Measurements from ENCODE around the gene CCDC157.
"Not testable (repeated sequence)": the region's sequence is repeated elsewhere in the genome, so short reads cannot be mapped to it uniquely, and the experiment has no call there.

CCDC157 gene

GRCh38 chr22:30335236-30335635 lies 21.6 kb upstream of the CCDC157 start:
- no peak overlapping the region for H3K4me2 ChIP-seq (ENCODE audit: low read length)
- H3K27me3 ChIP-seq (ENCODE audit: insufficient read depth, low read length, poor library complexity) = no peaks in the 10 kb centered on the region
- no peaks in the 10 kb centered on the region for H3K4me1 ChIP-seq (ENCODE audit: control insufficient read depth, low read depth, low read length)
- no peaks in the 10 kb centered on the region for H3K79me2 ChIP-seq (ENCODE audit: control insufficient read depth, insufficient read depth, low read length)
- no peak overlapping the region for H3K4ac ChIP-seq (ENCODE audit: low read depth, low read length)
- H3K79me1 ChIP-seq (ENCODE audit: low read length) = no peaks in the 10 kb centered on the region
- H3K9ac ChIP-seq (ENCODE audit: low read length) = no peak overlapping the region
- H3K36me3 ChIP-seq (ENCODE audit: control insufficient read depth, insufficient read depth, low read length) = peaks cover 38% of the 10 kb centered on the region
- H3K56ac ChIP-seq (ENCODE audit: low read length) = no peak overlapping the region
- H3K4me3 ChIP-seq (ENCODE audit: low read length) = no peak overlapping the region
- no peak overlapping the region for H2BK120ac ChIP-seq (ENCODE audit: low read depth, low read length)
- no peak overlapping the region for H4K8ac ChIP-seq (ENCODE audit: low read depth, low read length)
- DNase-seq = no peak
- no peak overlapping the region for H4K5ac ChIP-seq (ENCODE audit: low read length)
- no peak overlapping the region for H2AK5ac ChIP-seq (ENCODE audit: low read length)
- H3K23ac ChIP-seq (ENCODE audit: low read length) = no peak overlapping the region
- WGBS (ENCODE audit: extremely low coverage, insufficient coverage, low lambda C conversion rate) = no CpG with 5 or more reads among the region's 1 CpG
- no peak overlapping the region for H3K27ac ChIP-seq (ENCODE audit: low read depth, low read length)
- no peak overlapping the region for H3K18ac ChIP-seq (ENCODE audit: low read length)
- H2BK15ac ChIP-seq (replicated peaks; ENCODE audit: low read depth) = no peak overlapping the region
- no peak overlapping the region for H2BK5ac ChIP-seq (ENCODE audit: low read length)

- H3K4me2 ChIP-seq (ENCODE audit: low read length) = no peak overlapping the region
- no peaks in the 10 kb centered on the region for H3K4me1 ChIP-seq (ENCODE audit: control insufficient read depth, low read depth, low read length)
- WGBS (ENCODE audit: extremely low coverage, insufficient coverage, low lambda C conversion rate) = no CpG with 5 or more reads among the region's 4 CpGs
- H3K79me1 ChIP-seq (ENCODE audit: low read length) = no peaks in the 10 kb centered on the region
- no peak overlapping the region for H3K27ac ChIP-seq (ENCODE audit: low read depth, low read length)
- no peak overlapping the region for H2BK5ac ChIP-seq (ENCODE audit: low read length)
- no peak overlapping the region for H3K56ac ChIP-seq (ENCODE audit: low read length)
- no peak for DNase-seq
- no peak overlapping the region for H3K23ac ChIP-seq (ENCODE audit: low read length)
- no peak overlapping the region for H2AK5ac ChIP-seq (ENCODE audit: low read length)
- H4K5ac ChIP-seq (ENCODE audit: low read length) = no peak overlapping the region
- H3K36me3 ChIP-seq (ENCODE audit: control insufficient read depth, insufficient read depth, low read length) = peaks cover 46% of the 10 kb centered on the region
- H3K4ac ChIP-seq (ENCODE audit: low read depth, low read length) = no peak overlapping the region
- H3K18ac ChIP-seq (ENCODE audit: low read length) = no peak overlapping the region
- no peak overlapping the region for H3K9ac ChIP-seq (ENCODE audit: low read length)
- H3K4me3 ChIP-seq (ENCODE audit: low read length) = no peak overlapping the region
- no peak overlapping the region for H4K8ac ChIP-seq (ENCODE audit: low read depth, low read length)
- no peaks in the 10 kb centered on the region for H3K27me3 ChIP-seq (ENCODE audit: insufficient read depth, low read length, poor library complexity)
- no peak overlapping the region for H2BK15ac ChIP-seq (replicated peaks; ENCODE audit: low read depth)
- H2BK120ac ChIP-seq (ENCODE audit: low read depth, low read length) = no peak overlapping the region
- H3K79me2 ChIP-seq (ENCODE audit: control insufficient read depth, insufficient read depth, low read length) = no peaks in the 10 kb centered on the region
Observed at GRCh38 chr22:30336752-30337460, 19.9 kb upstream of the CCDC157 start.

- no CpG with 5 or more reads among the region's 8 CpGs for WGBS (ENCODE audit: extremely low coverage, insufficient coverage, low lambda C conversion rate)
- no peaks in the 10 kb centered on the region for H3K27me3 ChIP-seq (ENCODE audit: insufficient read depth, low read length, poor library complexity)
Observed at GRCh38 chr22:30337461-30337778, 19.4 kb upstream of the CCDC157 start.

GRCh38 chr22:30338341-30338740 lies 18.5 kb upstream of the CCDC157 start:
- H3K79me2 ChIP-seq (ENCODE audit: control insufficient read depth, insufficient read depth, low read length); H2AK5ac ChIP-seq (ENCODE audit: low read length); H2BK5ac ChIP-seq (ENCODE audit: low read length); H3K18ac ChIP-seq (ENCODE audit: low read length); H2BK120ac ChIP-seq (ENCODE audit: low read depth, low read length); H3K27ac ChIP-seq (ENCODE audit: low read depth, low read length); H3K4me2 ChIP-seq (ENCODE audit: low read length); H3K56ac ChIP-seq (ENCODE audit: low read length); H3K4me3 ChIP-seq (ENCODE audit: low read length); DNase-seq; H3K9ac ChIP-seq (ENCODE audit: low read length); H3K79me1 ChIP-seq (ENCODE audit: low read length); H2BK15ac ChIP-seq (replicated peaks; ENCODE audit: low read depth); H4K5ac ChIP-seq (ENCODE audit: low read length); H3K4ac ChIP-seq (ENCODE audit: low read depth, low read length); H3K27me3 ChIP-seq (ENCODE audit: insufficient read depth, low read length, poor library complexity); H3K4me1 ChIP-seq (ENCODE audit: control insufficient read depth, low read depth, low read length); H4K8ac ChIP-seq (ENCODE audit: low read depth, low read length); H3K23ac ChIP-seq (ENCODE audit: low read length): not testable (repeated sequence)
- H3K36me3 ChIP-seq (ENCODE audit: control insufficient read depth, insufficient read depth, low read length) = peaks cover 53% of the 10 kb centered on the region
- WGBS (ENCODE audit: extremely low coverage, insufficient coverage, low lambda C conversion rate) = no CpG with 5 or more reads among the region's 9 CpGs

More at GRCh38 chr22:30337461-30337778, 19.4 kb upstream of the CCDC157 start:
- H3K23ac ChIP-seq (ENCODE audit: low read length) = no peak overlapping the region
- no peak overlapping the region for H4K5ac ChIP-seq (ENCODE audit: low read length)
- no peak overlapping the region for H3K56ac ChIP-seq (ENCODE audit: low read length)
- no peak overlapping the region for H2BK15ac ChIP-seq (replicated peaks; ENCODE audit: low read depth)
- H3K4me3 ChIP-seq (ENCODE audit: low read length) = no peak overlapping the region
- no peak overlapping the region for H3K9ac ChIP-seq (ENCODE audit: low read length)
- no peaks in the 10 kb centered on the region for H3K79me2 ChIP-seq (ENCODE audit: control insufficient read depth, insufficient read depth, low read length)
- no peak for DNase-seq
- no peaks in the 10 kb centered on the region for H3K4me1 ChIP-seq (ENCODE audit: control insufficient read depth, low read depth, low read length)
- H3K36me3 ChIP-seq (ENCODE audit: control insufficient read depth, insufficient read depth, low read length) = peaks cover 48% of the 10 kb centered on the region
- no peak overlapping the region for H3K4me2 ChIP-seq (ENCODE audit: low read length)
- no peak overlapping the region for H2AK5ac ChIP-seq (ENCODE audit: low read length)
- H3K27ac ChIP-seq (ENCODE audit: low read depth, low read length) = no peak overlapping the region
- no peak overlapping the region for H3K18ac ChIP-seq (ENCODE audit: low read length)
- no peak overlapping the region for H2BK120ac ChIP-seq (ENCODE audit: low read depth, low read length)
- no peak overlapping the region for H3K4ac ChIP-seq (ENCODE audit: low read depth, low read length)
- H3K79me1 ChIP-seq (ENCODE audit: low read length) = no peaks in the 10 kb centered on the region
- no peak overlapping the region for H2BK5ac ChIP-seq (ENCODE audit: low read length)
- no peak overlapping the region for H4K8ac ChIP-seq (ENCODE audit: low read depth, low read length)

GRCh38 chr22:30338802-30339201 lies 18.0 kb upstream of the CCDC157 start:
- H3K27ac ChIP-seq (ENCODE audit: low read depth, low read length) = no peak overlapping the region
- H3K4me1 ChIP-seq (ENCODE audit: control insufficient read depth, low read depth, low read length) = no peaks in the 10 kb centered on the region
- no CpG with 5 or more reads among the region's 7 CpGs for WGBS (ENCODE audit: extremely low coverage, insufficient coverage, low lambda C conversion rate)
- no peak overlapping the region for H3K4me3 ChIP-seq (ENCODE audit: low read length)
- H2BK15ac ChIP-seq (replicated peaks; ENCODE audit: low read depth) = no peak overlapping the region
- H3K23ac ChIP-seq (ENCODE audit: low read length) = no peak overlapping the region
- H3K79me2 ChIP-seq (ENCODE audit: control insufficient read depth, insufficient read depth, low read length) = no peaks in the 10 kb centered on the region
- no peak overlapping the region for H3K56ac ChIP-seq (ENCODE audit: low read length)
- no peak overlapping the region for H3K9ac ChIP-seq (ENCODE audit: low read length)
- H4K8ac ChIP-seq (ENCODE audit: low read depth, low read length) = no peak overlapping the region
- H3K79me1 ChIP-seq (ENCODE audit: low read length) = no peaks in the 10 kb centered on the region
- H3K4me2 ChIP-seq (ENCODE audit: low read length) = no peak overlapping the region
- no peaks in the 10 kb centered on the region for H3K27me3 ChIP-seq (ENCODE audit: insufficient read depth, low read length, poor library complexity)
- H3K18ac ChIP-seq (ENCODE audit: low read length) = no peak overlapping the region
- no peak overlapping the region for H4K5ac ChIP-seq (ENCODE audit: low read length)
- no peak overlapping the region for H2BK120ac ChIP-seq (ENCODE audit: low read depth, low read length)
- H3K4ac ChIP-seq (ENCODE audit: low read depth, low read length) = no peak overlapping the region
- no peak for DNase-seq
- no peak overlapping the region for H2AK5ac ChIP-seq (ENCODE audit: low read length)
- peaks cover 54% of the 10 kb centered on the region for H3K36me3 ChIP-seq (ENCODE audit: control insufficient read depth, insufficient read depth, low read length)
- H2BK5ac ChIP-seq (ENCODE audit: low read length) = no peak overlapping the region

Measured in mesendoderm (in vitro differentiated cells).